ENCODE results near the gene NT5C1A.

DNA sequence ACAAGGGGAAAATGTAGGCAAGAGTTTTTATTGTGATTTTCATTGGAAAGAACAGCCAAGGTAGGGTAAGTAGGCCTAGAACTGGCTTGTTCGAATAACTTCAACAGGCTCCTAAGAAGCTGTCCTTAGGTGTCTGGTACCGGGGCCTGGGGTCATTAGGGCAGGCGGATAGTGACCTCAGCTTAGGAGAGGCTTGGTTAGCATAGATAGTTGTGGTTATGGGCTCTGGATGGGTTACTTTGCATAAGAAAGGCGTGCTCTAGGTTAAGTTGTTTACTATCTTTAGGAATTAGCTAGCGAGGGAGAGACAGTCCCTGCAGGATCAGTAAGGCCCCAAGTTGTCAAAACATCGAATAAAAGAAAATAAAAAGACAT is 40.0 kb upstream of the NT5C1A start:
- TF ChIP-seq, protein P1, sequence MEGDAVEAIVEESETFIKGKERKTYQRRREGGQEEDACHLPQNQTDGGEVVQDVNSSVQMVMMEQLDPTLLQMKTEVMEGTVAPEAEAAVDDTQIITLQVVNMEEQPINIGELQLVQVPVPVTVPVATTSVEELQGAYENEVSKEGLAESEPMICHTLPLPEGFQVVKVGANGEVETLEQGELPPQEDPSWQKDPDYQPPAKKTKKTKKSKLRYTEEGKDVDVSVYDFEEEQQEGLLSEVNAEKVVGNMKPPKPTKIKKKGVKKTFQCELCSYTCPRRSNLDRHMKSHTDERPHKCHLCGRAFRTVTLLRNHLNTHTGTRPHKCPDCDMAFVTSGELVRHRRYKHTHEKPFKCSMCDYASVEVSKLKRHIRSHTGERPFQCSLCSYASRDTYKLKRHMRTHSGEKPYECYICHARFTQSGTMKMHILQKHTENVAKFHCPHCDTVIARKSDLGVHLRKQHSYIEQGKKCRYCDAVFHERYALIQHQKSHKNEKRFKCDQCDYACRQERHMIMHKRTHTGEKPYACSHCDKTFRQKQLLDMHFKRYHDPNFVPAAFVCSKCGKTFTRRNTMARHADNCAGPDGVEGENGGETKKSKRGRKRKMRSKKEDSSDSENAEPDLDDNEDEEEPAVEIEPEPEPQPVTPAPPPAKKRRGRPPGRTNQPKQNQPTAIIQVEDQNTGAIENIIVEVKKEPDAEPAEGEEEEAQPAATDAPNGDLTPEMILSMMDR (IDR thresholded peaks at IDR 0.05): no peak
- TF ChIP-seq POLR2A (IDR thresholded peaks at IDR 0.05) (no peak), POLR2AphosphoS5 (IDR thresholded peaks at IDR 0.05) (no peak)

Measured in sigmoid colon (tissue), 4 donors.